Rectal smooth muscle tissue (tissue), 1 donor: ENCODE measurements around the gene PRELID2.
"Not testable (repeated sequence)": the region's sequence is repeated elsewhere in the genome, so short reads cannot be mapped to it uniquely, and the experiment has no call there.

Experiments
- H3K27ac ChIP-seq: one replicate; pipeline ENCODE4 v1.7.0; 2013; ENCODE audit warnings: low read depth, low read length, inconsistent platforms
- H3K27me3 ChIP-seq: one replicate; pipeline ENCODE4 v1.7.0; 2013; ENCODE audit warnings: low read length; ENCODE audit not compliant: control insufficient read depth, insufficient read depth
- H3K36me3 ChIP-seq: one replicate; pipeline ENCODE4 v1.7.0; 2013; ENCODE audit warnings: low read length; ENCODE audit not compliant: control insufficient read depth, insufficient read depth
- H3K4me1 ChIP-seq: one replicate; pipeline ENCODE4 v1.7.0; 2013; ENCODE audit warnings: low read length; ENCODE audit not compliant: control insufficient read depth, insufficient read depth
- H3K4me3 ChIP-seq: one replicate; pipeline ENCODE4 v1.7.0; 2013; ENCODE audit warnings: low read length
- H3K9ac ChIP-seq: one replicate; pipeline ENCODE4 v1.7.0; 2013; ENCODE audit warnings: low read length

PRELID2 gene

GRCh38 chr5:145804701-145805100 is 30.4 kb downstream of the PRELID2 start:
- H3K4me3 ChIP-seq: no peak overlapping the region
- no peaks in the 10 kb centered on the region for H3K27me3 ChIP-seq
- H3K4me1 ChIP-seq: no peaks in the 10 kb centered on the region
- H3K36me3 ChIP-seq: peaks cover 3% of the 10 kb centered on the region
- no peak overlapping the region for H3K9ac ChIP-seq
- H3K27ac ChIP-seq: no peak overlapping the region

- Histone ChIP-seq H3K9ac (no peak overlapping the region), H3K27ac (no peak overlapping the region), H3K27me3 (no peaks in the 10 kb centered on the region), H3K4me1 (no peaks in the 10 kb centered on the region), H3K4me3 (no peak overlapping the region), H3K36me3 (peaks cover 7% of the 10 kb centered on the region)
These were observed 31.8 kb downstream of the PRELID2 start for GRCh38 chr5:145803112-145804004.

DNA sequence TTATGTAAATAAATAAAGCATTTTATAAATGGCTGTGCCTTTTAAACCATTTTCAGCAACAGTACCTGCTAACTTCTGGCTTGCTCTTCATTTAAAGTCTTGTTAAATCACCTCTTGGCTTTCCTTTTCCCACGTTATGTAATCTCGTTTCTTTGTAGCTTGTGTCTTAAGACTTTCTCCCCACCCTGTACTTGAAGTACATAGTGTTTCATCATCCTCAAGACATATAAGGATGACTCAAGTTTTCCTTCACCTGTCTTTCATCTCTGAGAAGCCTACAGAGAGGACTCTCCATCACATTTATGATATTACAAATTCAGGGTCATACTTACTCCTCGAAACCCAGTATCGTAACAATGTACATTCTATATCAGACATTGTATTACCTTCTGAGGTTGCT is 33.9 kb downstream of the PRELID2 start:
- Histone ChIP-seq H3K4me3 (no peak overlapping the region), H3K27me3 (no peaks in the 10 kb centered on the region), H3K4me1 (no peaks in the 10 kb centered on the region), H3K9ac (no peak overlapping the region), H3K36me3 (peaks cover 7% of the 10 kb centered on the region), H3K27ac (no peak overlapping the region)

GRCh38 chr5:145800181-145800580 is 35.0 kb downstream of the PRELID2 start:
- Histone ChIP-seq H3K27ac (no peak overlapping the region), H3K4me1 (no peaks in the 10 kb centered on the region), H3K36me3 (peaks cover 4% of the 10 kb centered on the region), H3K27me3 (no peaks in the 10 kb centered on the region), H3K9ac (no peak overlapping the region), H3K4me3 (no peak overlapping the region)

DNA sequence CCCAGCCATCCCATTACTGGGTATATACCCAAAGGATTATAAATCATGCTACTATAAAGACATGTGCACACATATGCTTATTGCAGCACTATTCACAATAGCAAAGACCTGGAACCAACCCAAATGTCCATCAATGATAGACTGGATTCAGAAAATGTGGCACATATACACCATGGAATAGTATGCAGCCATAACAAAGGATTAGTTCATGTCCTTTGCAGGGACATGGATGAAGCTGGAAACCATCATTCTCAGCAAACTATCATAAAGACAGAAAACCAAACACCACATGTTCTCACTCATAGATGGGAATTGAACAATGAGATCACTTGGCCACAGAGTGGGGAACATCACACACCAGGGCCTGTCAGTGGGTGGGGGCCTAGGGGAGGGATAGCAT is 36.6 kb downstream of the PRELID2 start:
- H3K9ac ChIP-seq, H3K36me3 ChIP-seq, H3K4me1 ChIP-seq, H3K27ac ChIP-seq, H3K27me3 ChIP-seq, H3K4me3 ChIP-seq: not testable (repeated sequence)

DNA sequence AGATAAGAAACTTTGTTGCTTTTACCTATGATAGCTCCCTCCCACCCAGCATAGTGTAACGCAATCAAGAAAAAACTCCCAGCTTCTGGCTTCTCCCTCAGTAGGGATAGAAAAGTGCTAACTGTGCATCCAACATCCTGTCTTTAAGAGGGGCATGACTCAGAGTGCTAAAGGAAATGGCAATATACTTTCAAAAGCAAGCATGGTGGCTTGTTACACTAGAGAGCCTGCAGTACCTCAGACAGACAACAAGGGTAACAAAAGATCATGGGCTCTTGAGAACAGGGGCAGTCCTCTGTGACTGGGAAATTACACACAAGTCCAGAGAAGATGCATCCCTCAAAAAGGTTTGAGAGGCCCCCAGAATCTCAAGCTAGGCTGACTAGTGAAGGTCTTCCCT is 37.8 kb downstream of the PRELID2 start:
- Histone ChIP-seq H3K9ac (no peak overlapping the region), H3K27me3 (no peaks in the 10 kb centered on the region), H3K4me1 (no peaks in the 10 kb centered on the region), H3K36me3 (peaks cover 7% of the 10 kb centered on the region), H3K27ac (no peak overlapping the region), H3K4me3 (no peak overlapping the region)

- Histone ChIP-seq H3K36me3 (peaks cover 7% of the 10 kb centered on the region), H3K9ac (no peak overlapping the region), H3K27me3 (no peaks in the 10 kb centered on the region), H3K4me1 (no peaks in the 10 kb centered on the region), H3K27ac (no peak overlapping the region), H3K4me3 (no peak overlapping the region)
These were observed 38.8 kb downstream of the PRELID2 start for GRCh38 chr5:145796318-145796717.

GRCh38 chr5:145793574-145793973 is 41.6 kb downstream of the PRELID2 start:
- H3K36me3 ChIP-seq: peaks cover 4% of the 10 kb centered on the region
- H3K9ac ChIP-seq: no peak overlapping the region
- H3K27me3 ChIP-seq: no peaks in the 10 kb centered on the region
- no peaks in the 10 kb centered on the region for H3K4me1 ChIP-seq
- no peak overlapping the region for H3K4me3 ChIP-seq
- no peak overlapping the region for H3K27ac ChIP-seq

- H3K36me3 ChIP-seq: peaks cover 4% of the 10 kb centered on the region
- no peak overlapping the region for H3K9ac ChIP-seq
- H3K4me3 ChIP-seq: no peak overlapping the region
- H3K27ac ChIP-seq: no peak overlapping the region
- H3K27me3 ChIP-seq: no peaks in the 10 kb centered on the region
- no peaks in the 10 kb centered on the region for H3K4me1 ChIP-seq
These were observed 42.3 kb downstream of the PRELID2 start for GRCh38 chr5:145792840-145793239.

DNA sequence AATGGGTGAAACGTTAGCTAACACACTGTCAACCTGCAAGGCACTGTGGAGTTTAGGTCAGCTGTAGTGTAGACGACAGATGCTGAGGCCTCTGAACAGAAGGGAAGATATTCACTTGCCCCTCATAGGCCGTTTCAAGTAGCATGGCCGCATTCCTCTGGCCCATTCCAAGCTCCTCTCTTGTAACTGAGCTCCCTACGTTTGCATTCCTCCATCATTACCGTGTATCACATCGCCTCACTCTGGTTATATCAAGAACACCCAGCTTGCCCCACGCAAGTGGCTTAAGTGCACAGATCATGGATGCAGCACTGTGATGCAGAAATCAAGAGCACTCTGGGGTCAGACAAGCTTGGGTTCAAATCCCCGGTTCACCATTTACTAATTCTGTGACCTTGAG is 43.3 kb downstream of the PRELID2 start:
- Histone ChIP-seq H3K4me3 (no peak overlapping the region), H3K27me3 (no peaks in the 10 kb centered on the region), H3K4me1 (no peaks in the 10 kb centered on the region), H3K36me3 (peaks cover 4% of the 10 kb centered on the region), H3K9ac (no peak overlapping the region), H3K27ac (no peak overlapping the region)

- no peaks in the 10 kb centered on the region for H3K4me1 ChIP-seq
- H3K36me3 ChIP-seq: no peaks in the 10 kb centered on the region
- H3K4me3 ChIP-seq: no peak overlapping the region
- H3K27me3 ChIP-seq: no peaks in the 10 kb centered on the region
- no peak overlapping the region for H3K27ac ChIP-seq
- no peak overlapping the region for H3K9ac ChIP-seq
These were observed 47.1 kb downstream of the PRELID2 start for GRCh38 chr5:145787996-145788395.

DNA sequence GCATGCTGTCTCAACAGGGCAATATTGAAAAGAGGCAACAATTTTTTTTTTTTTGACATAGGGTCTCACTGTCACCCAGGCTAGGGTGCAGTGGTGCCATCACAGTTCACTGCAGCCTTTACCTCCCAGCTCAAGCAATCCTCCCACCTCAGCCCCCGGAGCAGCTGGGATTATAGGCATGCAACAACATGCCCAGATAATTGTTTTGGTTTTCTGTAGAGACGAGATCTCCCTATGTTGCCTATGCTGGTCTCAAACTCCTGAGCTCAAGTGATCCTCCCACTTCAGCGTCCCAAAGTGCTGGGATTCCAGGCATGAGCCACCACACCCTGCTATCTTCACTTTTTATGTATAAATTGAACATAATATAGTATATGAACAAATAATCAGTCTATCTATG is 47.6 kb downstream of the PRELID2 start:
- Histone ChIP-seq H3K27me3 (no peaks in the 10 kb centered on the region), H3K9ac (no peak overlapping the region), H3K27ac (no peak overlapping the region), H3K36me3 (no peaks in the 10 kb centered on the region), H3K4me3 (no peak overlapping the region), H3K4me1 (no peaks in the 10 kb centered on the region)

GRCh38 chr5:145787001-145787400 is 48.1 kb downstream of the PRELID2 start:
- no peaks in the 10 kb centered on the region for H3K27me3 ChIP-seq
- peaks cover 2% of the 10 kb centered on the region for H3K36me3 ChIP-seq
- no peak overlapping the region for H3K4me3 ChIP-seq
- H3K4me1 ChIP-seq: no peaks in the 10 kb centered on the region
- no peak overlapping the region for H3K9ac ChIP-seq
- H3K27ac ChIP-seq: no peak overlapping the region
